Stimulated activated CD4-positive, alpha-beta T cell treated with anti-CD3 and anti-CD28 coated beads, Interleukin-4, amount 100 ng/mL, for 1 hour (primary cell): ENCODE measurements around the gene SLC19A2.

Experiments
- DNase-seq: peaks from one replicate; pipeline ENCODE4 v3.0.0-alpha.2; 2020

The SLC19A2 gene

GRCh38 chr1:169473347-169473746 lies 12.4 kb downstream of the SLC19A2 start:
- DNase-seq = no peak

- no peak for DNase-seq
Observed at GRCh38 chr1:169472738-169473137, 13.0 kb downstream of the SLC19A2 start.

GRCh38 chr1:169468982-169469381 lies 16.8 kb downstream of the SLC19A2 start:
- DNase-seq = no peak

GRCh38 chr1:169466259-169467230 lies 19.2 kb downstream of the SLC19A2 start:
- DNase-seq = no peak

GRCh38 chr1:169465281-169465680 lies 20.5 kb downstream of the SLC19A2 start:
- no peak for DNase-seq

- no peak for DNase-seq
Observed at GRCh38 chr1:169462385-169462784, 23.4 kb downstream of the SLC19A2 start.

GRCh38 chr1:169461390-169462000 lies 24.2 kb downstream of the SLC19A2 start:
- no peak for DNase-seq

- no peak for DNase-seq
Observed at GRCh38 chr1:169460191-169460833, 25.4 kb downstream of the SLC19A2 start.

- DNase-seq = no peak
Observed at GRCh38 chr1:169457443-169457842, 28.3 kb downstream of the SLC19A2 start.

- DNase-seq = no peak
Observed at GRCh38 chr1:169456029-169456428, 29.7 kb downstream of the SLC19A2 start.

GRCh38 chr1:169452921-169453320 lies 32.8 kb downstream of the SLC19A2 start:
- DNase-seq = no peak

GRCh38 chr1:169451218-169451824 lies 34.4 kb downstream of the SLC19A2 start:
- no peak for DNase-seq

- DNase-seq = no peak
Observed at GRCh38 chr1:169443923-169444322, 41.8 kb downstream of the SLC19A2 start.

- peak; percentile 52 for DNase-seq
Observed at GRCh38 chr1:169427081-169427641, 58.6 kb downstream of the SLC19A2 start, which contains the start of gene CCDC181. CCDC181 (minus strand) TSS chr1:169427474; CDS start chr1:169424927, 2,547 bp downstream.

GRCh38 chr1:169426174-169426705 lies 59.5 kb downstream of the SLC19A2 start:
- DNase-seq = no peak

GRCh38 chr1:169421309-169421708 lies 64.4 kb downstream of the SLC19A2 start:
- DNase-seq = no peak

- DNase-seq = no peak
Observed at GRCh38 chr1:169414952-169415351, 70.8 kb downstream of the SLC19A2 start.
